Hematopoietic multipotent progenitor cell treated with erythropoietin and hydrocortisone succinate and interleukin-3 and kit ligand, for 15 days (in vitro differentiated cells): ENCODE results near the gene PRPH.
A peak's percentile ranks its signal among the peaks of the same experiment; 100 is the strongest.
"Not testable (repeated sequence)": the region's sequence is repeated elsewhere in the genome, so short reads cannot be mapped to it uniquely, and the experiment has no call there.

Source experiments
- DNase-seq: peaks from one replicate; pipeline ENCODE4 v3.0.0-alpha.2; 2015; ENCODE audit warnings: low spot score

PRPH gene

DNA sequence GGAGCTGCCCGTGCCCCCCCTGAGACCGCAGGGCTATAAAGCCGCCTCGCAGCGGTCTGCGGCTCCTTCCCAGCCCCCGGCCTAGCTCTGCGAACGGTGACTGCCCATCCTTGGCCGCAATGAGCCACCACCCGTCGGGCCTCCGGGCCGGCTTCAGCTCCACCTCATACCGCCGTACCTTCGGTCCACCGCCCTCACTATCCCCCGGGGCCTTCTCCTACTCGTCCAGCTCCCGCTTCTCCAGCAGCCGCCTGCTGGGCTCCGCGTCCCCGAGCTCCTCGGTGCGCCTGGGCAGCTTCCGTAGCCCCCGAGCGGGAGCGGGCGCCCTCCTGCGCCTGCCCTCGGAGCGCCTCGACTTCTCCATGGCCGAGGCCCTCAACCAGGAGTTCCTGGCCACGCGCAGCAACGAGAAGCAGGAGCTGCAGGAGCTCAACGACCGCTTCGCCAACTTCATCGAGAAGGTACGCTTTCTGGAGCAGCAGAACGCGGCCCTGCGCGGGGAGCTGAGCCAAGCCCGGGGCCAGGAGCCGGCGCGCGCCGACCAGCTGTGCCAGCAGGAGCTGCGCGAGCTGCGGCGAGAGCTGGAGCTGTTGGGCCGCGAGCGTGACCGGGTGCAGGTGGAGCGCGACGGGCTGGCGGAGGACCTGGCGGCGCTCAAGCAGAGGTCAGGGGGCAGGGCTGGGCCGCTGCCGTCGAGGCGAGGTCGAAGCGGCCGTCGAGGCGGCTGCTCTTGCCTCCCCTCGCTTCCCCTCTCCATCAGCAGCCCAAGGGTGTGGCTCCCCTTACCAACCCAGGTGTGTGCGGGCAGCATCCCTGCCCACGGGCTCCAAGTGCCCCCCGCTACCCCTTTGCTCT is at the start of gene PRPH:
Gene PRPH, plus strand, starts transcription at position 66 of the 855 bp plus-strand sequence. Its CDS starts 54 bp downstream, at position 120.
- no peak for DNase-seq

DNA sequence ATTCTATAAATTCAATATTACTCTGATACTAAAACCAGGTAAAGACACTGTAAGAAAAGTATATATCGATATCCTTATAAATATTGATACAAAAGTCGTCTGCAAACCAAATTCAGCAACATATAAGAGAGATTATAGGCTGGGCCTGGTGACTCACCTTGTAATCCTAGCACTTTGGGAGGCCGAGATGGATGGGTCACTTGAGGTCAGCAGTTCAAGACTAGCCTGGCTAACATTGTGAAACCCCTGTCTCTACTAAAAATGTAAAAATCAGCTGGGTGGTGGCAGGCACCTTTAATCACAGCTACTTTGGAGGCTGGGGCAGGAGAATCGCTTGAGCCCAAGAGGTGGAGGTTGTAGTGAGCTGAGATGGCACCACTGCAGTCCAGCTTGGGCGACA is 43.6 kb upstream of the PRPH start:
- no peak for DNase-seq

DNA sequence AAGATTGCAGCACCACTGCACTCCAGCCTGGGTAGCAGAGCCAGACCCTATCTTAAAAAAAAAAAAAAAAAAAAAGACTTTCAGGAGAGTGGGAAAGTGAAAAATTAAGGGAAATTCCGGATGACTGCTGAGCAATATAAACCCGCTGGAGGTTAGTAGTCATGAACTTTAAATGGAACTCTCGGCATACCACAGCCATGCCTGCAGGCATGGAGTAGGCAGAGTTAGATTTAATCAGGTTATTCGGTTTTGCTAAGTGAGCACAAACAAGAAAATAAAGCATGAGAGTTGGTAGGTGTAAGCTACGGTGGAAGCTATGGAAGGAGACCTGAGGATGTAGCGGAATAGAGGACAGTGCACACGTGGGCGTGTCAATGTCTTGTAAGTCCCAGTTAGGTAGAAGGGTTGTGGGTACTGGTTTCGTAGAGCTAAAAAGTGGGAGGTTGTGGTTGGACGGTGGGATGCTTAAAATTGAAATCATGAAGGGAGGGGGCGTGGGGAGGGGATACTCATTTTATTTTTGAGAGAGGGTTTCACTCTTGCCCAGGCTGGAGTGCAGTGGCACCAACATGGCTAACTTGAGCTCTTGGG is 41.8 kb upstream of the PRPH start:
- no peak for DNase-seq

DNA sequence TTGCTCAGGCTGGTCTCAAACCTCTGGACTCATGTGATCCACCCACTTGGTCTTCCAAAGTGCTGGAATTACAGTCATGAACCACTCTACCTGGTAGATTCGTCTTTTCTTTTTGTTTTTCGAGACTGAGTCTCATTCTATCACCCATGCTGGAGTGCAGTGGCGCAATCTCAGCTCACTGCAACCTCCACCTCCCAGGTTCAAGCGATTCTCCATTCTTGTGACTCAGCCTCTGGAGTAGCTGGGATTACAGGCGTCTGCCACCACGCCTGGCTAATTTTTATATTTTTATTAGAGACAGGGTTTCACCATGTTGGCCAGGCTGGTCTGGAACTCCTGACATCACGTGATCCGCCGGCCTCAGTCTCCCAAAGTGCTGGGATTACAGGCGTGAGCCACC is 39.5 kb upstream of the PRPH start:
- not testable (repeated sequence) for DNase-seq

GRCh38 chr12:49255857-49256637 is 38.9 kb upstream of the PRPH start:
- DNase-seq, result no peak

GRCh38 chr12:49257508-49258184 is 37.3 kb upstream of the PRPH start:
- DNase-seq, result not testable (repeated sequence)

- no peak for DNase-seq
Measured at GRCh38 chr12:49259452-49259851, 35.5 kb upstream of the PRPH start.

GRCh38 chr12:49260166-49260565 is 34.8 kb upstream of the PRPH start:
- DNase-seq, result no peak

- no peak for DNase-seq
Measured at GRCh38 chr12:49260571-49261363, 34.2 kb upstream of the PRPH start.

DNA sequence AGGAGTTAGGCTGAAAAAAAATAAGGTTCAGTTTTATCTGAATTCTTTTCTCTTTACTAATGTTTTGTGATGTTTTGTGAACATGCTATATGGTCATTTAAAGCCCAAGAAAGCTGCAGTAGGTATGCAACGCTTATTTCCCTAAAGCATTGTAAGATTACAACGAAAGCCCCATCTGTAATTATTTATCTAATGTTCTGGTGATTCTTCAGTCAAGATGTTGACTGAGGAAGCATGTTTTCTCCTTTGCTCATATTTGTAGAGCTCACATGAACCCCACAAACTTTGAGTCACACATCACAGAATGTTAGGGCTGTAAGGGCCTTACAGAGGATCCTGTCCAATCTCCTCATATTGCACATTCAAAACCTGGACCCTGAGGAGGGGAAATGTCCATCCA is 33.2 kb upstream of the PRPH start:
- DNase-seq, result no peak

- DNase-seq, result no peak
Measured at GRCh38 chr12:49263400-49263763, 31.6 kb upstream of the PRPH start.

DNA sequence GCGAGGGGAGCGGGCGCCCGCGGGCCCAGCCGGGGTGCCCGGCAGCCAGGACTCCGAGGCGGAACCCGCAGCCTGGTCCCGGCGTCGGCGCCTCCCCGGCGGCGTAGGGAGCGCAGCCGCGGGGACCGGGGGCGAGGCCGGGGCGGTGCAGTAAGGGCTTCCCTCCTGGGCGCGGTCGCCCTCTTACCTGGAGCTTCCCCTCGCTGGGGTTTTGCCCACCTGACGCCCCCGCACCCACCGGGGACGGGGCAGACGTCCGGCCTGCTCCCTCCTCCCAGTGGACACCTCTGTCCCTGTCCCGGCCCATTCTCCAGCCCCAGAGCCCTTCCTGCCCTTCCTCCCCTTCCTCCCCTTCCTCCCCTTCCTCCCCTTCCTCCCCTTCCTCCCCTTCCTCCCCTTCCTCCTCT is 30.5 kb upstream of the PRPH start:
- DNase-seq, result peak; percentile 42

GRCh38 chr12:49264873-49265792 is 29.8 kb upstream of the PRPH start, which contains the start of gene TUBA1C:
TSS of gene TUBA1C (plus strand) at chr12:49265082. CDS start at chr12:49265182, 100 bp downstream.
- peak; percentile 90 for DNase-seq

DNA sequence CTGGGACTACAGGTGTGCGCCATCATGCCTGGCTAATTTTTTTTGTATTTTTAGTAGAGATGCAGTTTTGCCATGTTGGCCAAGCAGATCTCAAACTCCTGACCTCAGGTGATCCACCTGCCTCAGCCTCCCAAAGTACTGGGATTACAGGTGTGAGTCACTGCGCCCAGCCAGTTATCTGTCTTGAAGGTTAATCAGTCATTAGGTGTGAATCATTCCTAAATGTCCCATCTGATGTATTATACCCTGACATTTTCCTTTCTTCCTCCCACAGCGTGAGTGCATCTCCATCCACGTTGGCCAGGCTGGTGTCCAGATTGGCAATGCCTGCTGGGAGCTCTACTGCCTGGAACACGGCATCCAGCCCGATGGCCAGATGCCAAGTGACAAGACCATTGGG is 25.8 kb upstream of the PRPH start:
- not testable (repeated sequence) for DNase-seq

GRCh38 chr12:49272790-49273725 is 21.9 kb upstream of the PRPH start:
- DNase-seq, result no peak

- no peak for DNase-seq
Measured at GRCh38 chr12:49273726-49274395, 21.1 kb upstream of the PRPH start.

DNA sequence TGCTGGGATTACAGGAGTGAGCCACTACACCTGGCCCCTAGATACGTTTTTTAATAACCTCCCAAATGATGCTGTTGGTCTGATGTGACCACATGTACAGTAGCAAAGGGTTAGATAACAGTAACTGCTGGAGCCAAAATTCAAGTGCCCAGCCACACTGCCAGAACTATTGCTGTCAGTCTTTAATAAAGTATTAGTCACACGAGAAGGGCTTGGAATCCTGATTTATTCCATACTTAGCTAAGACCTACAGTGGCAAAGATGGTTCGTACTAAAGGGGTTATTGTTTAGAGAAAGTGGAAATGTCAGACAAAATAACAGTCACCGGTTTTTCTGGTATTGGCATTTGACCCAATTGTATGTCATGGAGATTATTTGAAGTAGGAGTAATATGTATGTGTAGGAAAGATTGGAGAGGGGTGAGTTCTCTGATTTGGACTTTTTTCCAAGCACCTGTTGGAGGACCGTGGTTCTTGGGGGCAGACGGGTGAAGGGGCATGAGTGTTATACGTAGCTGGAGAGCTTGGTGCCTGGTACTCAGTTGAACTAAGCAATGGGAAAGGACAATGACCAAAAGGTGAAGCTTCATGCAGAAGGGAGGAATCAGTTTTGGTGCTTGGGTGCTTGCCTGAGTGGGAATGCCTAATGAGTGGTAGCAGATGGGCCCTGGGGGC is 20.4 kb upstream of the PRPH start:
- no peak for DNase-seq
